ENCODE data around the gene THRB. TPM values are rescaled to one million over a fixed set of nuclear protein-coding genes. Genes with fewer than 3 reads are reported as not detected.

THRB gene
- total RNA-seq, 1 donor from 2014 or later: 3.1 TPM

DNA sequence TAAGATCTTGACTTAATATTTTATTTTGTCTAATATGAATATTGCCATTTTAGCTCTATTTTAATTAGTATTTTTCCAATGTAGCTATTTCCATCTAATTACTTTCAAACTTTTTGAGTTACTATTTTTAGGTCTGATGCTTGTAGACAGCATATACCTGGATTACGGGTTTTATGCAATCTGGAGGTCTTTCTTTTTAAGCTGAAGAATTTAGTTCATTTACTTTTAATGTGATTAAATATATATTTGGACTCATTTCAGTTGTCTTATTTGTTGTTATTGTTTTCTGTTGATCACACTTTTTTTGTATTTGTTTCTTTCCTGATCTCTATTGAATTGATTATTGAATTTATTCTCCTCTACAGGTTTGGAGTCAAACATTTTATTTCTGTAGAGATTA is 30.3 kb downstream of the THRB start:
- TF ChIP-seq, protein P1, sequence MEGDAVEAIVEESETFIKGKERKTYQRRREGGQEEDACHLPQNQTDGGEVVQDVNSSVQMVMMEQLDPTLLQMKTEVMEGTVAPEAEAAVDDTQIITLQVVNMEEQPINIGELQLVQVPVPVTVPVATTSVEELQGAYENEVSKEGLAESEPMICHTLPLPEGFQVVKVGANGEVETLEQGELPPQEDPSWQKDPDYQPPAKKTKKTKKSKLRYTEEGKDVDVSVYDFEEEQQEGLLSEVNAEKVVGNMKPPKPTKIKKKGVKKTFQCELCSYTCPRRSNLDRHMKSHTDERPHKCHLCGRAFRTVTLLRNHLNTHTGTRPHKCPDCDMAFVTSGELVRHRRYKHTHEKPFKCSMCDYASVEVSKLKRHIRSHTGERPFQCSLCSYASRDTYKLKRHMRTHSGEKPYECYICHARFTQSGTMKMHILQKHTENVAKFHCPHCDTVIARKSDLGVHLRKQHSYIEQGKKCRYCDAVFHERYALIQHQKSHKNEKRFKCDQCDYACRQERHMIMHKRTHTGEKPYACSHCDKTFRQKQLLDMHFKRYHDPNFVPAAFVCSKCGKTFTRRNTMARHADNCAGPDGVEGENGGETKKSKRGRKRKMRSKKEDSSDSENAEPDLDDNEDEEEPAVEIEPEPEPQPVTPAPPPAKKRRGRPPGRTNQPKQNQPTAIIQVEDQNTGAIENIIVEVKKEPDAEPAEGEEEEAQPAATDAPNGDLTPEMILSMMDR (IDR thresholded peaks at IDR 0.05; ENCODE audit: insufficient read depth, low read length, poor library complexity, severe bottlenecking): no peak
- no peaks in the 10 kb centered on the region for H3K36me3 ChIP-seq (ENCODE audit: control insufficient read depth, insufficient read depth, low read length)
- no peaks in the 10 kb centered on the region for H3K27me3 ChIP-seq (ENCODE audit: control insufficient read depth, insufficient read depth, low read length)
- H3K4me3 ChIP-seq (ENCODE audit: low read depth, low read length): no peak overlapping the region
- no peak for DNase-seq (ENCODE audit: low read depth)

DNA sequence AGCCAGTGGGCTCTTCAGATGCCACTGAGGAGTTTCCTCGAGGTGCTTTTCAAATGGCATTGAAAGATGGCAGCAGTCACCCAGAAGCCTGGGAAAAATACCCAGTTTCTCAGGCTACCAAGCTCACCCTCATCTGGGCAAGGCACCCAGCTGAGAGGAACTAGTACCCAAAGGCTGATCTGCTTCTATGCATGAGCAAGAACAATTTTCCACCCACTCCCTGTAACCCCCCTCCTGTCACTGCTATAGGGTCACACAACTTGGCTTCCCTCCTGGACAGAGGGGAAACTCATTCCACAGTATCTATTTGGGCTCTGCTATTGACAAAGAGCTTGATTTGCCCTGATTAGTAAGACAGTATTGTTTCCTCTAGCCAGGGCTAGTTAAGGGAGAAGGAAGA is 31.9 kb downstream of the THRB start:
- Histone ChIP-seq H3K36me3 (ENCODE audit: control insufficient read depth, insufficient read depth, low read length) (no peaks in the 10 kb centered on the region), H3K27me3 (ENCODE audit: control insufficient read depth, insufficient read depth, low read length) (no peaks in the 10 kb centered on the region), H3K4me3 (ENCODE audit: low read depth, low read length) (no peak overlapping the region)
- DNase-seq (ENCODE audit: low read depth): no peak
- TF ChIP-seq, protein P1 (IDR thresholded peaks at IDR 0.05; ENCODE audit: insufficient read depth, low read length, poor library complexity, severe bottlenecking): no peak

DNA sequence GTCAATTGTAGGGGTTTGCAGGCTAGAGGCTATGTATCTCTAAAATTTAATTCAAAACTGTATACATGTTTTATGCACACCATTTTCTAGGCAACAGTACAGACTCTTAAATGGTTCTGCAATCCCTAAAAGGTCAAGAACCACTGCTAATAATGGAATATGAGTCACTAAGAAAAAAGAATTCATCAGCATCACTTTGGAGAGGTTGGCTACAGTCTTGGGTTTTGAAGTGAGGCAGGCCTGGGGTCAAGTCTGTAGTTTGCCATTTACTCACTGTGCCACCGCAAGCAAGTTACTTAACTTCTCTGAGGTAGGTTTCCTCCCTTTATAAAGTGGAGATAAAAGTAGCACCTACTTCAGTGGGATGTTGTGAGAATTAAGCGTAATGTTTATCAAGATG is 33.7 kb downstream of the THRB start:
- Histone ChIP-seq H3K36me3 (ENCODE audit: control insufficient read depth, insufficient read depth, low read length) (no peaks in the 10 kb centered on the region), H3K27me3 (ENCODE audit: control insufficient read depth, insufficient read depth, low read length) (no peaks in the 10 kb centered on the region), H3K4me3 (ENCODE audit: low read depth, low read length) (no peak overlapping the region)
- TF ChIP-seq, protein P1 (IDR thresholded peaks at IDR 0.05; ENCODE audit: insufficient read depth, low read length, poor library complexity, severe bottlenecking): no peak
- DNase-seq (ENCODE audit: low read depth): no peak

DNA sequence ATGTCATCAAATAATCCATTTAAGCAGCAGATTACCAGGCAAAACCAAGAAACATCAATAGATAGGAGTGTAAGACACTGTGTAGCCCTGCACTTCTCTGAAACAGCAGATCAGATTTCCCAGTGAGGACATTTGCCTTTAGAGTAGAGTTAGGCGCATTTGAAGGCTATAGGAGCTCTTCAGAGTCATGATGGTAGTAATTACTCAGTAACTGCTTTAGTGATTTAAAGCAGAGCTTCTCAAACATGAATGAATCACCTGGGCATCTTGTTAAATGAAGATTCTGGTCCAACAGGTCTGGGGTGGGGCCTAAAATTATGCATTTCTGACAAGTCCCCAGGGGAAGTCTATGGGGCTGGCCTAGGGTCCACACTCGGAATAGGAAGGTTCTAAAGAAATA is 36.9 kb downstream of the THRB start:
- DNase-seq (ENCODE audit: low read depth): no peak
- Histone ChIP-seq H3K27me3 (ENCODE audit: control insufficient read depth, insufficient read depth, low read length) (no peaks in the 10 kb centered on the region), H3K36me3 (ENCODE audit: control insufficient read depth, insufficient read depth, low read length) (no peaks in the 10 kb centered on the region), H3K4me3 (ENCODE audit: low read depth, low read length) (no peak overlapping the region)
- TF ChIP-seq, protein P1 (IDR thresholded peaks at IDR 0.05; ENCODE audit: insufficient read depth, low read length, poor library complexity, severe bottlenecking): no peak

DNA sequence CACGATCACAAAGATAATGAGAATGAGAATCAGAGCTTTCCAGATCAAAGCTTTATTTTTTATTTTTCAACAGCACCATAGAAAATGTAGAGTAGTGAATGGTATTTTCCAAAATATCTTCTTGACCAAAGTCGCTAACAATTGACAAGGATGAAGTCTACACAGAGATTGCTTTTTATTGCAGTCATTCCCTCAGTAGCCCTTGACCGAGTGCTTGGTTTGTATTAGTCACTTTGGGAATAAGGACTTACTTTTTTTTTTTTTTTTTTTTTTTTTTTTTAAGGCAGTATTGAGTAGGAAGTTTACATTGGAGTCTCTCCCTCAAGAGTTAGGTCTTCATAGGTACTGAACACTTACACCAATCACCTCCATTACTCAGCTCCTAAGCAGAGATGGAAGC is 39.8 kb downstream of the THRB start:
- TF ChIP-seq, protein P1 (IDR thresholded peaks at IDR 0.05; ENCODE audit: insufficient read depth, low read length, poor library complexity, severe bottlenecking): no peak
- DNase-seq (ENCODE audit: low read depth): no peak
- Histone ChIP-seq H3K4me3 (ENCODE audit: low read depth, low read length) (no peak overlapping the region), H3K36me3 (ENCODE audit: control insufficient read depth, insufficient read depth, low read length) (no peaks in the 10 kb centered on the region), H3K27me3 (ENCODE audit: control insufficient read depth, insufficient read depth, low read length) (no peaks in the 10 kb centered on the region)

DNA sequence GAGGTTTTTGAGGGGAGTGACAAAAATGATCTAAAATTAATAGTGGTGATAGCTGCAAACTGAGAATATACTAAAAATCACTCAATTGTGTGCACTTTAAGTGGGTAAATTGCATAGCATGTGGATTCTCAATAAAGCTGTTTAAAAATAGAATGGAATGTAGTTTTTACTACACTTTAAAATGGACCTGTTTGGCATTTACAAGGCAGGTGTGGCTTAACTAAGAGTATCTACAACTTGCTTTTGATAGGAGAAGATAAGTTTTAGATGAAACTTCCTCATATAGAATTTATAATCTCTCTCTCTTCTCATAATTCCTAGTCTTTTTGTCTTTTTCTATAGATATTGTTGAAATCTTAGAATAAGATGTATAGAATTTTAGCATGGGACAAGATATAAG is 40.3 kb downstream of the THRB start:
- no peaks in the 10 kb centered on the region for H3K36me3 ChIP-seq (ENCODE audit: control insufficient read depth, insufficient read depth, low read length)
- no peak overlapping the region for H3K4me3 ChIP-seq (ENCODE audit: low read depth, low read length)
- no peak for DNase-seq (ENCODE audit: low read depth)
- TF ChIP-seq, protein P1 (IDR thresholded peaks at IDR 0.05; ENCODE audit: insufficient read depth, low read length, poor library complexity, severe bottlenecking): no peak
- no peaks in the 10 kb centered on the region for H3K27me3 ChIP-seq (ENCODE audit: control insufficient read depth, insufficient read depth, low read length)
